ENCODE measurements around the gene CSK.

Gene CSK

DNA sequence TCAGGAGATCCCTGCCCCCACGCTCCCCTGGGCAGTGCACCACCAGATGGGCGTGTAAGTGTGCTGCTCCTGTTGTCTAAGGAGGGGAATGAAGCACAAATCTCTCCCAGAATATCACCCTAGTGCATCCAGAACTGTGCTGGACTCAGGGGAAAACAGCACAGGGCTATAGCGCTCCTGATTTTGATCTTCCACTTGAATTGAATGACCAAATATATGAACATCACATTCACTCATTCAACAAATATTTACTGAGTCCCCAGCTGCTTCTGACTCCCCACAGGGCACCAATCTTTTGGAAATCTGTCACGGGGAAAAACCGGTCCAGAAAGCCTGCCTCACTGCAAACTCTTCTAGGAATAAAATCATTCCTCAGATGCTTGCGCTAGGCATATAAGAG lies 47.0 kb downstream of the CSK start:
- no peak for DNase-seq

DNA sequence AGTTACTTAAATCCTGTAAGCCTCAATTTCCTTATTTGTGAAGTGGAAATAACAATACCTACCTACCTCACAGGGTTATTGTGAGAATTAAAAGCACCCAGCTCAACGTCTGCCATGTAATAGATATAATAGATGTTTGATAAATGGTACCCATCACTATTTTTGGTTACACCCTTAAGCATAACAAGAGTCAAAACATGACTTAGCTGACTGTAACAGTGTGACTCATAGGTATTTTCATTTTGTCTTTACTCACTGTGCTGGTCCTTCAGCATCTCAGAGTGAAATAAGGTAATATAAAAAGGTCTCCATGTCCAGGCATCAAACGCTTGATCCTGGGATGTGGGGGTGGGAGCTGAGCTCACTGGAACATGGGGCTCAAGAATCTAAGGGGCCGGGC lies 47.6 kb downstream of the CSK start:
- no peak for DNase-seq

DNA sequence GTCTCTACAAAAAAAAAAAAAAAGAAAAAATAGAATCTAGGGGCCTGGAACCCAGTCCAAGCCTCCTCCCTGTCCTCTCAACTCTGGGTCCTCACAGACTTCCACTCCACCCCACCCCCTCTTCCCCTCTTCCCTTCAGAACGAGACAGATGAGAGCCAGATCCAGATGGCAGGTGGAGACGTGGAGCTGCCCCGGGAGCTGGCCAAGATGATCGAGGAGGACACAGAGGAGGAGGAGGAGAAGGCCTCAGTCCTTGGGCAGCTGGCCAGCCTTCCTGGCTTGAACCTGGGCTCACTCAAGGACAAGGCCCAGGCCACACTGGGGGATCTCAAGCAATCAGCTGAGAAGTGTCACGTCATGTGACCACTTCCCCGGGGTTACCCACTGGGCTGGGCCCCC lies 48.1 kb downstream of the CSK start:
- no peak for DNase-seq

DNA sequence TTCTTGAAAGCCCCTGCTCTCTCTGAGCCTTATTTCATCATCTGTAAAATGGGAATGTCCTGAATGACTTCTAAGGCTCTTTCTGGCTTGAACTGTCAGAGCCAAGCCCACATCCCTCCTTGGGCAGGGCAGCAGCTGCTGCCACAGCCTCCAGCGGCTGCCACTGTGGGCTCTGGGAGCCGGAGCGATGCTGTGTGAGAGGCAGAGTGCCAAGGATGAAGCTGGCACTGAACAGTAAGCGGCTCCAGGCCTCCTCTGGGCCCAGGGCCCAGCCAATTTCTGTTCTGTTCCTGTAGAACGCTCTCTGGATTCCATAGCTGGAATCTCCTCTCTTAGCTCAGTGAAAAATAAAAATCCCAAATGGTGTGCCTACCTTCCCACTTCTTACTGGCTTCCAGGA lies 49.0 kb downstream of the CSK start:
- no peak for DNase-seq

DNA sequence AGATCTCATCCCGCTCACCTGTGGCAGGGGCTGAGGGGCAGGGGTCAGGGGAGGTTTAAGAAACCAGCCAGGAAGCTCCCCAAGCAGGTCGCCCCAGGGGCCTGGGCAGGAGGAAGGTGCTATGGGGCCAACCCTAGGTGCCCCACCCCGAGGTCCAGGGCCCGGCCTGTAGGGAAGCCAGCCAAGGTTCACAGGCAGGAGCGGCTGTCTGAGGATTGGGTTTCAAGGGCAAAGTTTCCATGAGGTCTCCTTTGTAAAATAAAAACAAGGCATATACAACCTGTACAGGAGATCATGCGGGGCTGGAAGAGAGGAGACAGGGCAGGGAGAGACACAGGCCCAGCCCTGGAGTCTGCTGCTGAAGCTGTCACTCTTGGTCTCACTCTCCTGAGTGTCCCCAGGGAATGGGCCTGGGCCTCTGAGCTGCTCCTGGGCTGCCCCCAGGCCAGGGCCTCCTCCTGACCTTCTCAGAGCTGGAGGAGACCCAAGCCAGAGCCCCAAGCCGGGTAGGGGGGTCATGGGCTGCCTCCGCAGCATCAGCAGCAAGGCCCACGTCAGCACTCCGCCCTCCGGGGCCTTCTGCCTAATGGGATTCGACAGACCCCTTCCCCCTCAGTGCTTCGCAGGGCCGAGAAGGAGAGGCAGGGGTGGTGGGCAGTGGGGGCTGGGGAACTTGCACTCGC lies 50.1 kb downstream of the CSK start:
- no peak for DNase-seq

DNA sequence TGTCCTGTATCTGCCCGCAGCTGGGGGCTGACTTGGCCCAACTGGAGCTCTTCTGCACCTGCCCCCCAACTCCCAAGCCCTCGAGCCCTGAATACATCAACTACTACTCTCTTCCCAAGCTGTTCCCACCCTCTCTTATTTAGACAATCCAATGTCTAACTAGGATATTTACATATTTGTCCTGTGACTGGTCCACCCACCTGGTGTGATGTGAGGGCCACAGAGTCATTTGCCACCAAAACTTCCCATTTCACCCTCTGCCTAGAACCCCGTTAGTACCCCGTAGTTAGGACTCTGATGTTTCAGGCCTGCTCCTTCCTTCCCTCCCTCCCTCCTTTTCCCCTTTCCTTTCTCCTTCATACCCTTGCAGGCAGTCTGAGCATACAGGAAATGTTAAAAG lies 50.9 kb downstream of the CSK start:
- no peak for DNase-seq

DNA sequence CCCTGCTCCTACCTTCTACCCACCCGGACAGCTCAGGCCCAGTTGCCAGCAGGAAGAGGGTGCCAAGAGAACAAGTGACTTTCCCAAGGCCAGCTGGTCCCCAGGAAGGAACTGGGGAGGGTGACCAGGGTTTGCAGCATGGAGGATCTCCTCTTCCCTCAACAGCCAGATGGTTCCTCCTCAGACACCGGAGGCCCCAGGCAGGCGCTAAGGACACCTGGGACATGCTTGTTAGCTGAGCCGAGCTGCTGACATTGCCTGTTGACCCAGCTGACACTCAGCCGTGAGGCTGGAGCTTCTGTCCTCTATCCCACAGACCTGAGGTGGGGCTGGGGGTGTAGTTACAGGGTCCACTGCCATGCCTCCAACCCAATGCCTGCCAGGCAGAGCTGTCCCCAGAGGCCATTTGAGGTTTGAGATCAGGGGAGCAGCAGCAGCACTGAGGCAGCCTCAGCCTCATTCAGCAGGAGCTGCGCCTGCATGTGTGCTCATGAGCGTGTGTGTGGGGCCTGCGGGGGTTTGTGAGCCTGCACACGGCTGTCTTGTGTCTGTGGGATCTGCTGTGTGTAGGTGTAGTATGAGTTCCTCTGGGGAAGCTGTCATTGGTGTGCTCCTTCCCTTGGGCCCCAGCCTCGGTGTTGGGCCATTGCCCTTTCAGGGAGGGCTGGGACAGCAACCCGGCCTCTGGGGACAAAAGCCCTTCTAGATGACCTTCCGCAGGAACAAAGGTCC lies 51.7 kb downstream of the CSK start:
- DNase-seq, result no peak

DNA sequence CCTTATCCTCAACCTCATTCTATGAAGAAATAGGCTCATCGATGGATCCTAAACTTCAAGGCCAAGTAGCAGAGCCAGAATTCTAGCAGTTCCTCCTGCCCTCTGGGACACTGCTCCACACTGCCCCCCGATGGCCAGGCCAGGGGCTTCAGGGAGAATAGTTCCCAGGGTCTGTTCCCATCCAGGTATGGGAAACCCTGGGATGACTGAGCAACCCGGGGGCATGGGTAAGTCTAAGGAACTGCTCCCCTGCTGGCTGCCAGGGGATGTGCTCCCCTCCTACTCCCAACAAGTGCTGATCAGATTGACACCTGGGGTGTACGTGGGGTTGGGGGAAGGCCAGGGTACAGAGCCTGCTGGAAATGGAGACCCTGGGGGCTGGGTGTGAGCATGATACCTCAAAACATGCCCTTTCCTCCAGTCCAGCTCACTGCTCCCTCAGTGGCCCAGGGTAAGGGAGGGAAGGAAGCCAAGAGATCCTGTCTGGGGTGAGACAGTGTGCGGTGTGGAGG lies 53.5 kb downstream of the CSK start:
- DNase-seq, result no peak

DNA sequence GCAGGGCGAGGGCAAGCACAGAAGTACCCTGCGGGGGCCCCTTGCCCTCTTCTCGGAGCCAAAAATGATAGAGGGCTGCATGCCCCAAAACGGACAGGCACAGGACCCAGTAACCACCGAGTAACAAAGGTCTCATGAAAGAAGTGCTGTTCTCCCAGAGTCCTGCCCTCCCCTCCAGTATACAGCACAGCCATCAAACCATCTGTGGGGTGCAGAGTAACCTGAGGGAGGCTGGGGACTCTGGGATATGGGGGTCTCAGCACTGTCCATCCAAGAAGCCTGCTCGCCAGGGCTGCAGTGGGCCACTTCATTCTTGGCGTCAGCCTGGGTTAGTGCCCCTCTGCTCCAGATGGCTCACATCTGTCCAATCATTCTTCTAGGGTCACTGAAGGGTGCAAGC lies 55.0 kb downstream of the CSK start:
- no peak for DNase-seq

DNA sequence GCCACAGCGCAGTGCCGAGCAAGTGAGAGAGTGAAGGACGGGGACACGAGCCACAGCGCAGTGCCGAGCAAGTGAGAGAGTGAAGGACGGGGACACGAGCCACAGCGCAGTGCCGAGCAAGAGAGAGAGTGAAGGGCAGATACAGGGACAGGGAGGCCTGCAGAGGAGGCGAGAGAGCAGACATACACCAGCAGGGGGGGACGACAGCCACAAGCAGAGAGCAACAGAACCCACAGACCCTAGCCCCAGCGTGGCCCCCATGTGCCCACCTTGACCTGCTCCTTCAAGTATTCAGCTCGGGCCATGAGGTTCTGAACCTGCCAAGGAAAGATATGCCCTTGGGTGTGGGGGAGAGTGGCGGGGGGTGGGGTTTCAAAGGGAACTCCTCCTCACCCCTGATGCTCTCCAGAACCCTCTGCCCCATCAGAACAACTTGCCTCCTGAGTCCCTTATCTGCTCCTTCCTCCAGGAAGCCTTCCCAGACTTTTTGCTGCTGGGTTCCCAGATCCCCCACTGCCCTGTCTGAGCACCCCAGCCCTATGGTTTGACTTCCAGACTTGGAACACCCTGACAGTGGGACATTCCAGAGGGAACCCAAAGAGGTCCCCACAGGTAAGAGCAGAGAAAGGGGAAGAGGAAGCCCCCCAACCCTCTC lies 55.7 kb downstream of the CSK start:
- DNase-seq, result no peak

DNA sequence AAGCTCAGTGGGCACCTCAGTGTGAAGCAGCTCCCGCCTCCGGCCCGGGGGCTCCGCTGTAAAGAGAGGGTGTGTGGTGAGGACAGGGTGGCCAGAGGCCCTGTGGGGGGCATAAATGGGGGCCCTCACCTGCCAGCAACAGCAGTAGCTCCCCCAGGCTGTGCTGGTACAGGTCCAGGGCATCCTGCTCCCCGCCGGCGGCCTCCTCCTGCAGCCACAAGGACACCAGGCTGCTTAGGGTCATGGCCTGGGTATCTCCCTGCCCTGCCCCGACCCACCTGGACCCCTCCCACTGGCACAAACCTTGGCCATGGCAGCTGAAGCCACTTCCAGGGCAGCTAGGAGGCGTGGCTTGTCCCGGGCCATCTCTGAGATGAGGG lies 56.2 kb downstream of the CSK start:
- no peak for DNase-seq

DNA sequence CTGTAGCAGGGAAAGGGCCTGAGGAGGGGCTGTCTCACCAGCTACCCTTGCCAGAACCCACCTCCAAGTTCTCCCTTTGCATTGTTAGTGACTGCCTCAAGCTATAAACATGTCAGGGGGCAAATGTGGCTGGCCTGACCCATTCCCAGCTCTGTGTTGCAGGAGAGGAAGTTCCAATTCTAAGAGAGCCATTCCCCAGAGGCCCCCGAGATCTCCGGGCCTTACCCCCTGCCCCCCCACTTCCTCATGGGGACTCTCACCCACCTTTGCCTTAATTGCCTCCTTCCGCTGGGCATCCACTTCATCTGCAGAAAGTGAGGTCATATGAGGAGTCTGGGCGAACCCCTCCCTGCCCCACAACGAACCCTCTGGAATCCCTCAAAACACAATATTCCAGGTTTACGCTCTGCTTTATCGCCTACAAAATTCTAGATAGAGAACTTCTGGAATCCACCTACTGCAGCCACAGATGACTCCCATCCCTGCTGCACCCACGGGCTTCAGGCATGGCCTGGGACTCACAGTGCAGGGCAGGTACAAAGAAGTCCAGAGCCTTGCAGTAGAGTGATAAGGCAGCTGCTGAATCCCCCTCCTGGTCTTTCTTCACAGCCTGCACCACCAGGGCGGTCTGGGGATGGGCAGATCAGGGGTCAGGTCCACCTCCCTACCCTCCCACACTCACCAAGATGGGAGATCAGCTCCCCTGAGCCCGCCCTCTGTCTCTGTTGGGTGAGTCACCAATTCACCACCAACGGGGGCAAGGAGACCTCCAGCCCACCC lies 57.1 kb downstream of the CSK start:
- no peak for DNase-seq

DNA sequence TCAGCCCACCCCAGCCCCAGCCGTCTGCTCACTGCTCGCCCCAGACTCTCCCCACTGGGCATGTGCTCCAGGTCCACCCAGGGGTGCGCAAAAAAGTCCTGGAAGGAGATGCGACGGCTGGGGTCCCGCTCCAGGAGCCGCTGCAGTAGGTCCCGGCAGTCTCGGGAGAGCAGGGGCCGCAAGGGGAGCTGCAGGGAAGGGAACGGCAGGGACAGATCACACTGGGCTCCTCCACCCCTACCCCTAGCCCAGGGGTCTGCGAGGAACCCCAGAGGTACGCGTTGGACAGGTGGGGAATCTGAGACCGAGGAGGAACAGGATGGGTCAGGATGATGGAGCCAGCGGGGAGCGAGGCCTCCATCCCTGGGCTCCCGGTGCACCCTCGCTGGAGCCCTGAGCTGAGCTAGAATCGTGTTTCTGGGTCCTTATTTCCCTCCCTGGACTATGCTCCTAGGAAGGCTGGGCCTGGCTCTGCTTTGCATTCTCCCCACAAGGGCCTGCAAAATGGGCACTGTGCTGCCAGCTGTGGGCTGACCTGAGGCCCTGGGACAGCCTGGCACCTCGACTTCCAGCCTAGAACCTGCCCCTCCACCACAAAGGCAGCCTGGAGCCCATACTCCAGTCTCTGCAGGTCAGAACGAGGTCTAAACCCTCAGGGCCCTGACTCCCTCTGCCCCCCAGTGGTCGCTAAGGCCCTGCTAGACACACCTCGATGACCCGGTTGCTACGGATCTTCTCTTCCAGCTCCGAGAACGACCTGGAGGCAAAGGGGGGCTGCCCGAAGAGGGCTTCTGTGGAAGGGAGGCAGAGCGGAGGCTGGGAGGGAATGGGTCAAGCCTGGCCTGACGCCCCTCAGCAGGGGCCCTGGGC lies 57.9 kb downstream of the CSK start:
- DNase-seq, result no peak

DNA sequence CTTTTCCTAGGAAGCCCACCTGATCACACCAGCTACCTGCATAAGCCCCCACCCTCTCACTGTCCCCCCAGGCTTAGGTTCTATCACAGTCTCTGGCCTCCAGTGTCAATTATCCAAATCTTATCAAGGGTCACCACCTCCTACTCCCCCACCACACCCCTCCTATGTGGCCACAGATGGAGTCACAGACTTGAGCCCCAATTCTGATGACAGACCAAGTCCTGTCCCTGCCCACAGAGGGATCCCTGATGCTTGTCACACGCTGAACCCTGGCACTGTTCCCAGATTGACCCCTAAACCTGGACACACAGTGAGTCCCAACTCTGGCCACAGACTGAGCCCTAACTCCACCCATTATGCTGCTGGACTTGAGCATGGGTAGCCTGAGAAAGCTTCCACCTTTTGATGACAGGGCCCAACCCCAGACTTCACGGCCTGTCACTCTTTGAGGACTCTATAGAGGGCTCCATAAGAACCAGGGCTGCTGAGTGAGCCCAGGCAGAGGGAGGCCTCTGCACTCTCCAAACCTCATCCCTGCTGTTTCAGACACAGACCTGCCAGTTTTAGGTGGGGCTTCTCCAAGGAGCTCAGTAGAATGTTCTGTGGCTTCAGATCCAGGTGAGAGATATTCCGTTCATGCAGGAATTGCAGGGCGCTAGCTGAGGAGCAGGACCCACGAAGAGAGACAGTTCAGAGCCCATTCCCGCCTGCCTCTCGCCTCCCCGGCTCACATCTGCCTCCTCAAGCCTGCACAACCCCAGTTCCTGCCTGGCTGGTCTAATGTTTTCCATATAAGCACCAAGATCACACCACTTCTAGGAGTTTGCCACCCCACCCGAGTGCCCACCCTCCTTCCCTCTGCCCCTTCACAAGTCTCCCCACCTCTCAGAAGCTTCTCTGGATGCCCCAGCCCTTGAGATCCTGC lies 59.2 kb downstream of the CSK start:
- DNase-seq, result no peak

DNA sequence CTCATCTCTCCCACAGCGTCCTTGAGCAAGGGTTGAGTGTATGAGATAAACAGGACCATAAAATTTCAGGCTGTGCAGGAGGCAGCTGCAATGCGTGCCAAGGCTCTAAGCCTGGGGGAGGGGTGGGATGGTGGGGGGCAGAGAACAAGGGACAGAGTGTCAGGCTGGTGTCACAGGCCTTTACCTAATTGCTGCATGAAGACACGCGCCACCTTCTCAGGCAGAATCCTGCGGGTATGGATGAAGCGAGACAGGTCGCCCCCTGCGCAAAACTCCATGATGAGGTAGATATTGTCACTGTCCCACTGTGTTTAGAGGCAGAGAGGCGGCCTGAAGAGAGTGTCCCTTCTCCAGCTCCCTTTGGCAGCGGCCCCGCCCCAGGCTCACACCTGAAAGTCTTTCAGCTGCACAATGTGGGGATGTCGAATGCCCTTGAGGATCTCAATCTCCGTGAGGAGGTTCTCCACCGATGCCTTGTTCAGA lies 60.1 kb downstream of the CSK start:
- DNase-seq, result no peak

DNA sequence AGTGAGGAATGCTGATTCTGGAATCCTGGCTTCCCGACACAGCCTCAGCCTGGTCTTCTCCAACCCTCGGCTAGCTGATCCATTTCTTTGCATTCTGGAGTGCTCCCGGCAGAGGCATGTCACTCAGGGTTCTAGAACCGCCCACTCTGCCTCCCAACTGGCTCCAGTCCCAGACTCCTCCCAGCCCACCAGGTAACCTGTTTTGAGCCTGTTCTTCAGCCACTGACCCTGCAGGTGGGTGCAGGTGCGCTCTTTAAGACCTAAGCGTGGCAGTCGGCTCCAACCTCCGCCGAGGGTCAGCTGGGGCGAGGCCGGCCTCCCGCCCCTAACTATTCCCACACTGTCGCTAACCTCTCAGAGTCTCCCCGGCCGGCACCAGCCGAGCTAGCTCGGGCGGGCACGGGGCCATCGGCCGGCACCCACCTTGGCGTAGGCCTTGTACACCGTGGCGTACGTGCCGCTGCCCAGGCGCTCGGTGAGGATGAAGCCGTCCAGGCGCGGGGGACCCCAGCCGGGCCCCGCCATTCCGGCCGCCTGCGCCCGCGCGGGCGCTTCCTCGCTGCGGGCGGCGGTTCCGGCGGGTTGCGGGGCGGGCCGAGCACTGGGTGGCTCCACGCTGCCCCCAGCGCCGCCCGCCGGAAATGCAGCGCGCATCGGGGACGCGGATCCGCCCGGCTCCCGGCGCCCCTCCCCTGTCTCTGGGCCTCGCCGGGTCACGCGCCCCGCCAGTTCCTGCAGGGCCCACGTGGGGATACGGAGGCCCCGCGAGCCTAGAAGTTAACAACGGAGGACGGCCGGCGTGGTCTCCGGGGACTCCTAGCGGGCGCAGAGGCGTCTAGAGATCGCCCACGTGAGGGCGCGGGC lies 60.9 kb downstream of the CSK start, which contains the start of gene ULK3:
Gene ULK3, minus strand, starts transcription at position 576 of the 864 bp plus-strand sequence. Its CDS starts 51 bp downstream, at position 525.
- DNase-seq, result peak; percentile 69

DNA sequence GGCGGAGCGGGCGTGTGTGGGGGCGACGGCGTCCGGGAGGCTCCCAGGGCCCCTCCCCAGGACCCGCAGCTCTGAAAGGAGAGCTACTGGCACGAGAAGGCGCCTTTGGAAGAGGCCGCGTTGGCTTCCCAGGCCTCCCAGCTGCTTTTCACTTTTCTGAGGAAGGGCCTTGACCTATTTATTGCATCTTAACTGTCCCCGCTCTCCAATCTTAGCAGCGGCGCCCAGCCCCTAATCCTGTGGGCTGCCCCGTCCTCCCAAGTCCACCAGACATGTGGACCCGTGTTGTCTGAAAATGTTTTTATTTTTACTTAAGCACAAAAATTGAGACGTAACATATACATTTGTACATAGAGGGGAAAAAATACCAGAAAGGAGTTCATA lies 61.6 kb downstream of the CSK start:
- DNase-seq, result no peak

DNA sequence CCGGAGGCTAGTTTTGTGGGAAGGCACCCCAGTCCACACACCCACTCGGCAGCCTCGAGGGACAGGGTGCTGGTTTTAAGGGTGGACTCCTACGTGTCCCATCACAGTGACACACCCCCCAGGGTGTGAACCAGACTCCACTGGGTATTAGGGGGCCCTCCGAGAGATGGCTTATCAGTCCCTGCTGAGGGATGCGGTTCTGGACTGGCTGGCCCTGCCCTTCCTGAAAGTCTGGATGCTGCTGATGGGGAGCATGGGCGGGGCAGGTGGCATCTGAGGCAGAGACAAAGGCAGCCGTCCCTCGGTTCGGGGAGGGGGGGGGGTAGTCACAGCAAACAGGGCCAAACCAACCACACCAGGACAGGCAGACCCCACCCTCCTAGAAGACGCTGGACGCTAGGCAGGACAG lies 62.0 kb downstream of the CSK start:
- DNase-seq, result no peak

DNA sequence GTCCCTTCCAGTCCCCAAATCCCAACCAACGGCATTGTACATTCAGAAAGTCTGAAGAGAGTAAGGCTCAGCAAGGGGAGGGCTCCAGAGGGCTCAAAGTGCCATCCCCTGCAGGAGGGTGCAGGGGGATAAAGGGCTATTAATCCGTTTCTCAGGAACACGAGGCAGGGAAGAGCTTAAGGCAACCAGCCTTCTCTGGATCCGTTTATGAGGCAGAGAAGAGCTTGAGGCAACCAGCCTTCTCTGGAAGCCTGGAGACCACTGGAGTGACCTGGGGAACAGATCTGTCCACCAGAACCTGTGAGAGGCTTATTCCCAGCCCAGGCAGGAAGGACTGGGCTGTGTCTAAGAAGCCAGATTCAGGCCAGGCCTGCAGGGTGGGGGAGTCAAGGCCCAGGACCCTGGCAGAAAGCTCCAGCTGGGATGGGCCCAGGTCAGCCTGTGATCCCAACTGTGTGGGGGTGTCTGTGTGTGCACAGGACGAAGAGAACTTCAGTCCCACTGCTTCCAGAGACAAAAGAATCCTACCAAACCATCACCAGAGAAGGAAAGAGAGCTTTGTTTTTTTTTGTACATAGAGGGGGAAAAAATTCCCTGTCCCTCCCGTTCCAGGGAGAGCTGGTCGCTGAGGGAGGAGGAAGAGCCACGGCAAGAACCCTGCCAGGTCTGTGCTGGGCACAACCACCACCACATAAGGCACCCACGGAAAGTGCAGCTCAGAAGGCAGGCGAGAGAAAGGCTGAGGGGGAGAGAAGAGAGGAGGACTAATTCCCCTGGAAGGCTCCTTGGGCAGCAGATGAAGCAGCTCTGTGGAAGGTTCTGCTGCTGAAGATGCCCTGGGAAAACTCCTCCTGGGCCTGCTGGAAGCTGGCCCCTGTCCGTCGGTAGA lies 62.7 kb downstream of the CSK start:
- DNase-seq, result no peak

Data from NCI-H1048 (cell line).